Measurements from ENCODE around the gene ZFP2. TPM values are rescaled to one million over a fixed set of nuclear protein-coding genes. Genes with fewer than 3 reads are reported as not detected.

ZFP2 gene
- total RNA-seq (2013), result 0.15 TPM
- polyA plus RNA-seq, result under 1 TPM in 1 of 3 donors, not detected in 2; 0.19 TPM
- 0.08 TPM in 1 of 2 replicates, not detected in the other for polyA minus RNA-seq
- total RNA-seq, result 0.06 to 0.90 (median 0.20) reads per million in 11 experiments

DNA sequence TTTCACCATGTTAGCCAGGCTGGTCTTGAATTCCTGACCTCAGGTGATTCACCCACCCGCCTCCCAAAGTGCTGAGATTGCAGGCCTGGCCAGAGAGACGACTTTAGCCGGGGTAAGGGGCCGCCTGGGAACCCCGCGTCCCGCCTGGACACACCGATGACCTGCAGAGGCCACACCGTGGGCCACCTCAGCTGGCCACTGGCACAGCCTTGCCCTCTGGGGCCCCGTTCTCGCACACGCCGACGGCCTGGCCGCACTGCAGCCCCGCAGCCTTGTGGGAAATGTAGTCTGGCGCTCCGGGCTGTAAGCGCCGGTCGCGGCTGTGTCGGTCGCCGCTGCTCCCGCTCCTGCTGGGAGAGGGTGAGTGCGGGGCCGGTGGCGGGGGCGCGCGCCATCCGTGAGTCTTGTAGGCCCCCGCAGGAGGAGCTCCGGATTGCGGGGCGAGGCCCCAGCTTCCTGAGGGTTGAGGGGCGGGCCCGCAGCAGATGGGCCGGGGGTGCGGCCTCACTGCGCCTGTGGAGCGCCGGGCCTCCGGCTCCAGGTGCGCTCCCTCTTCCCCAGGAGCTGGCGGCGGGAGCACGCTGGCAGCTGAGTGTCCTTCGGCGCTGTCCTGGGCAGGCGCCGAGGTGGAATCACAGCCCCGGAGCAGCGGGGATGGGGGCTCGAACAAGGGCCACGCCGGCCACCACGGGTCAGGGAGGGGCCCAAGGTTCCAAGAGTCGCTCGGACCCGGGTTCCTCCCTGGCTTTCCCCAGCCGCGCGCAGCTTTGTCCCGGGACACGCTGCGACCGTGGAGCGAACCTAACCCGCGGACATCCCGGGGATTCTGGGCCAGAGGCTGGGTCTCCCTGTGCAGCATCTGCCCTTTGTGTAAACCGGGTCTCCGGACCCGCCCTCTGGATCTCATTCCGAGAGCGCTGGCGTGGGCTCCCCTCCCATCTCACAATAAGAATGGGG is at the start of gene ZFP2:
Gene ZFP2 (plus strand): TSS at position 299 of the 957 bp plus-strand sequence. CDS start 35,401 bp downstream, outside the sequence.
- H3K36me3 ChIP-seq (replicated peaks in 1 of 2; ENCODE audit: control insufficient read depth in 1 of 2, insufficient read depth in 2 of 2, low read length in 2 of 2), result no peaks in the 10 kb centered on the region
- H3K27me3 ChIP-seq (ENCODE audit: control insufficient read depth in 2 of 2, insufficient read depth in 2 of 2, low read length in 2 of 2), result peaks cover 12 to 29% of the 10 kb centered on the region in 2 donors
- peaks cover 2 to 3% of the 10 kb centered on the region in 2 donors for H3K36me3 Mint-ChIP-seq
- H3K27ac ChIP-seq (ENCODE audit: low read depth in 1 of 2, low read length in 2 of 2), result no peak within 1 kb of the TSS
- peak within 1 kb of the TSS in 1 of 7 donors; percentile 68 for H3K27ac Mint-ChIP-seq
- no peak for TF ChIP-seq CTCF (IDR thresholded peaks at IDR 0.05)
- H3K79me2 ChIP-seq (ENCODE audit: insufficient read depth, low read length), result no peaks in the 10 kb centered on the region
- H3K9me3 Mint-ChIP-seq, result peaks cover 26 to 76% (median 68%) of the 10 kb centered on the region in 7 donors
- intact Hi-C loops (cut with micrococcal nuclease), result no loop called here
- H3K4me3 Mint-ChIP-seq, result peak within 1 kb of the TSS; percentile 65 to 79
- peak within 1 kb of the TSS; percentile 74 for H2AFZ ChIP-seq (ENCODE audit: insufficient read depth, low read depth, low read length, poor library complexity, severe bottlenecking)
- H4K20me1 ChIP-seq (ENCODE audit: insufficient read depth, low read length), result no peaks in the 10 kb centered on the region
- peak in 1 of 3 donors; percentile 1 for DNase-seq
- peaks cover 5% of the 10 kb centered on the region for H3K4me1 Mint-ChIP-seq
- H3K9me3 ChIP-seq (replicated peaks in 1 of 2; ENCODE audit: control insufficient read depth in 1 of 2, insufficient read depth in 1 of 2, low read length in 2 of 2), result peaks cover 47 to 63% of the 10 kb centered on the region in 2 donors
- H3K9ac ChIP-seq (ENCODE audit: insufficient read depth, low read length, poor library complexity, severe bottlenecking), result peak within 1 kb of the TSS; percentile 49
- H3K4me1 ChIP-seq (ENCODE audit: control insufficient read depth in 1 of 2, insufficient read depth in 2 of 2, low read length in 2 of 2), result peaks cover 4 to 10% of the 10 kb centered on the region in 2 donors
- H3K4me3 ChIP-seq (replicated peaks in 1 of 3; ENCODE audit: low read depth in 2 of 3, low read length in 3 of 3), result peak within 1 kb of the TSS; percentile 23 to 73 (median 44)
- H3K4me2 ChIP-seq (replicated peaks; ENCODE audit: extremely low read depth, low read length, poor library complexity, severe bottlenecking), result peak within 1 kb of the TSS; percentile 75
- H3K27me3 Mint-ChIP-seq (ENCODE audit: low read depth in 3 of 3), result peaks cover 12 to 34% (median 25%) of the 10 kb centered on the region in 3 donors
- 2% methylated on average over 76 of the region's 79 CpGs for WGBS (ENCODE audit: insufficient coverage)

DNA sequence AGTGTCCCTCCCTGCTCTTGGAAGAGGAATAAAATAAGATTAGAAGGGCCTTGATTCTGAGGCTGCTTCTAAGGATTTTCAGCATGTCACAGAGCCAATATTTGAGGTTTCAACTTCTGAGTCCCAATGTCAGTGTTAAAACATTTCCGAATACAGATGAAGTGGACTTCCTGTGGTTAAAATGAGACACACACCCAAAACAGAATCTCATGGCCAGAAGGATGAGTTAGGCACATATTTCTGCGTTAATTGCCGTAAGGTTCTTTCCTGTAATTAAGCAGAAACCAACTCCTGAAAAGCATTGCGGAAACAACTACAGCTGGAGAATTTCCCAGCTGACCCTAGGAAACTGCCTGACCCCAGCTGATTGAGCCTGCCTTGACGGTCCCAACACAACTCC is 46.4 kb upstream of the ZFP2 start:
- no peak overlapping the region for H3K27ac ChIP-seq (ENCODE audit: low read depth in 1 of 2, low read length in 2 of 2)
- peaks cover 0 to 8% of the 10 kb centered on the region in 2 donors for H3K9me3 ChIP-seq (replicated peaks in 1 of 2; ENCODE audit: control insufficient read depth in 1 of 2, insufficient read depth in 1 of 2, low read length in 2 of 2)
- no peak for DNase-seq
- H3K9me3 Mint-ChIP-seq, result peaks cover 10 to 43% (median 17%) of the 10 kb centered on the region in 7 donors
- H3K4me3 Mint-ChIP-seq, result no peak overlapping the region
- no peaks in the 10 kb centered on the region for H3K36me3 ChIP-seq (replicated peaks in 1 of 2; ENCODE audit: control insufficient read depth in 1 of 2, insufficient read depth in 2 of 2, low read length in 2 of 2)
- H4K20me1 ChIP-seq (ENCODE audit: insufficient read depth, low read length), result no peaks in the 10 kb centered on the region
- H3K4me3 ChIP-seq (replicated peaks in 1 of 3; ENCODE audit: low read depth in 2 of 3, low read length in 3 of 3), result no peak overlapping the region
- peaks cover 2 to 18% (median 11%) of the 10 kb centered on the region in 3 donors for H3K27me3 Mint-ChIP-seq (ENCODE audit: low read depth in 3 of 3)
- intact Hi-C loops (cut with micrococcal nuclease), result no loop called here
- peaks cover 2 to 3% of the 10 kb centered on the region in 2 donors for H3K27me3 ChIP-seq (ENCODE audit: control insufficient read depth in 2 of 2, insufficient read depth in 2 of 2, low read length in 2 of 2)
- H3K4me1 ChIP-seq (ENCODE audit: control insufficient read depth in 1 of 2, insufficient read depth in 2 of 2, low read length in 2 of 2), result no peaks in the 10 kb centered on the region
- no peak overlapping the region for H3K27ac Mint-ChIP-seq
- H3K4me2 ChIP-seq (replicated peaks; ENCODE audit: extremely low read depth, low read length, poor library complexity, severe bottlenecking), result no peak overlapping the region
- no CpG with 5 or more reads among the region's 5 CpGs for WGBS (ENCODE audit: insufficient coverage)
- H3K79me2 ChIP-seq (ENCODE audit: insufficient read depth, low read length), result no peaks in the 10 kb centered on the region
- no peak overlapping the region for H3K9ac ChIP-seq (ENCODE audit: insufficient read depth, low read length, poor library complexity, severe bottlenecking)
- H3K36me3 Mint-ChIP-seq, result no peaks in the 10 kb centered on the region
- no peak overlapping the region for H2AFZ ChIP-seq (ENCODE audit: insufficient read depth, low read depth, low read length, poor library complexity, severe bottlenecking)
- no peak for TF ChIP-seq CTCF (IDR thresholded peaks at IDR 0.05)
- peaks cover 2% of the 10 kb centered on the region for H3K4me1 Mint-ChIP-seq
